Fibroblast of pulmonary artery (primary cell): Measurements from ENCODE around the gene HYDIN.

ENCODE experiments used
- DNase-seq: peaks from one replicate; pipeline ENCODE4 v3.0.0-alpha.2; 2010; ENCODE audit warnings: low read depth
- H3K4me3 ChIP-seq: replicated peaks from 2 replicates; pipeline ENCODE4 v1.5.1; 2011; ENCODE audit warnings: low read depth, mild to moderate bottlenecking, control low read depth, low read length, moderate library complexity
- TF ChIP-seq, protein P1 (sequence below): IDR thresholded peaks from 2 replicates; pipeline ENCODE4 v1.5.1; 2011; ENCODE audit warnings: mild to moderate bottlenecking, control low read depth, low read length, inconsistent platforms; ENCODE audit errors: missing control alignments

Gene HYDIN

DNA sequence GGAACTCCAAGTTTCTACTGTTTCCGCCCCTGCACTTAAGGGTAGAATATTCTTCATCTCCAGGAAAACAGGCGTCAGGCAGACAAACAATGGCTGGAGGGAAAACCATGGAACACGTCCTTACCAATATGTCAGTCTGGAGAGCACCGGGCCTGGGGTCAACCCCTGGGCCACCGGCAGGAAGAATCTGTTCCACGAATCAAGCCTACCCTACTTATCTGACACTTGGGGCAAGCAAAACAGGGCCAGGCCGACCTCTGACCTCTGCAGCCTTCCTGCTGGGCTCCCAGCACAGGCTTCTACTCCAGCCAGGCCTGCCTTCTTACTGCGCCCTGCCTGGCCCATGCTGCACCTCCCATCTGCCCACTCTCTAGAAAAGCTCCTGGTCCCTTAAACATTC is 439.7 kb downstream of the HYDIN start:
- TF ChIP-seq, protein P1, sequence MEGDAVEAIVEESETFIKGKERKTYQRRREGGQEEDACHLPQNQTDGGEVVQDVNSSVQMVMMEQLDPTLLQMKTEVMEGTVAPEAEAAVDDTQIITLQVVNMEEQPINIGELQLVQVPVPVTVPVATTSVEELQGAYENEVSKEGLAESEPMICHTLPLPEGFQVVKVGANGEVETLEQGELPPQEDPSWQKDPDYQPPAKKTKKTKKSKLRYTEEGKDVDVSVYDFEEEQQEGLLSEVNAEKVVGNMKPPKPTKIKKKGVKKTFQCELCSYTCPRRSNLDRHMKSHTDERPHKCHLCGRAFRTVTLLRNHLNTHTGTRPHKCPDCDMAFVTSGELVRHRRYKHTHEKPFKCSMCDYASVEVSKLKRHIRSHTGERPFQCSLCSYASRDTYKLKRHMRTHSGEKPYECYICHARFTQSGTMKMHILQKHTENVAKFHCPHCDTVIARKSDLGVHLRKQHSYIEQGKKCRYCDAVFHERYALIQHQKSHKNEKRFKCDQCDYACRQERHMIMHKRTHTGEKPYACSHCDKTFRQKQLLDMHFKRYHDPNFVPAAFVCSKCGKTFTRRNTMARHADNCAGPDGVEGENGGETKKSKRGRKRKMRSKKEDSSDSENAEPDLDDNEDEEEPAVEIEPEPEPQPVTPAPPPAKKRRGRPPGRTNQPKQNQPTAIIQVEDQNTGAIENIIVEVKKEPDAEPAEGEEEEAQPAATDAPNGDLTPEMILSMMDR = no peak
- H3K4me3 ChIP-seq = no peak overlapping the region
- no peak for DNase-seq

DNA sequence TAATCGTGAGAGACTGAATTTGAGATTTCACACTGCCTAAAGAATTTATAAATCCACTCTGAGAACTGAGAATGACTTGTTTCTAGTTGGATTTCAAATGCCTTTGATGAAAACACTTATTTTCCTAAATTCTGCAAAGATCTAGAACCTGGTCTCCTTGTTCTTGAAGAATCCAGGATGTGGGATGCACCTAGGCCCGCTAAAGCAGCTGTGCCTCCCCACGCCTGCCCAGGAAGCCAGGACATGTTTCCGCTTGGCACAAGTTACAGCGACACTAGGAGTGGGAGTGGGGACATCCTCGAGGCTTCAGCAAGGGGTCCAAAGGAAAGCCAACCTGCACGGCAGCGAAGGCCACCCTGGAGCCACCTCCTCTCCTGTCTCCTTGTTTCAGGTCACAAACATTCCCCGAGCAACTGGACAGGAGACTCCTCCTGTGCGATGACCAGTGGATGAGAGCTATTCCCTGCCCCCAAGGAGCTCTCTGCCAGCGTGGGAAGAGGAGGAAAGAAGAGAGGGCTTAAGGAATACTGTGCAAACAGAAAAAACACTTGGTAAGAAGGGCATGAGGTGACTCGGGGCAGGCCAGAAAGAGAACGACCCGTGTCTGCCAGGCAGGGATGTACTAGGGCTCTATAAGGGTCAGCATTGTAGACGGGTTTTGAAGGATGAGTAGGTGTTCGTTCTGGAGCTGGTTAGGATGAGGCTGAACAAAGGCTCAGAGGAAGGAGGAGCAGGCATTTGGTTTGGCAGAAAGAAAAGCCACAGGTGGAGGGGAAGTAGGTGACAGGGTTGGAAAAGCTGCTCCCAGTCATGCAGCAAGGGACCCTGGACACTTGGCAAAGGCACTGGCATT is 440.7 kb downstream of the HYDIN start:
- TF ChIP-seq, protein P1 = no peak
- DNase-seq = no peak

DNA sequence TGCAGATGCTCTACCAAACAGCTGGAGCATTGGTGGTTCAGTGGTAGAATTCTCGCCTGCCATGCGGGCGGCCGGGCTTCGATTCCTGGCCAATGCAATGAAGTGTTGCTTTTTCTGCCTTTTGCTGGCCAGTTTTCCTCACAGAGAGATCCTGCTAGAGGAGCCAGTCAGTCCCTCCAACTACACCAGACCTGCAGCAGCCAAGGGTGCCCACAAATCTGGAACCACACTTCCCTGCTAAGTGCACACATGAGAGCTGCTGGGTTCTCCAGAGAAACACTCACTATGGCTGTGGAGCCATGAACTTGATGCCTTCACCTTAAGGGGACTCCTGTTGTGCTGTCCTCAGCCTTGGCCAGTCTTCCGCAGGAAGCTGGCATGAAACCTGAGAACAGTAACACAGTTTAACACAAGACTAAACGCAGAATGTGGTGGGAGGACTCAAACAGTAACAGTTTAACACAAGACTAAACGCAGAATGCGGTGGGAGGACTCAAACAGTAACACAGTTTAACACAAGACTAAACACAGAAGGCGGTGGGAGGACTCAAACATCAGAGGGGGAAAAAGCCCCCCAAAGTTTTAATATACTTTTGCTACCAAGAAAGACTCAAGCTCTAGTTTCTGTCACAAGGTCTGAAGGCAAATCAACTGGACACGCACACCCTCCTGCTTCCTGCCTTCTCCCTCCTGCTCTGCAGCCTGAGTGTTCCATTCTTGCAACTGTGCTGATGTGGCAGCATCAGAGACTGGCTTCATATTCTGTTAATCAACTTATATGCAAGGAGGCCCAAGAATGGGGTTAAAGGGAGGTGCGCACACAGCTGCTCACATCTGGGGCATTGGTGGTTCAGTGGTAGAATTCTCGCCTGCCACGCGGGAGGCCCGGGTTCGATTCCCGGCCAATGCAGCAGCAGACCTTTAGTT is 441.6 kb downstream of the HYDIN start:
- H3K4me3 ChIP-seq = no peak overlapping the region
- DNase-seq = peak; percentile 57
- TF ChIP-seq, protein P1 = no peak

More for the DNA sequence above, 440.7 kb downstream of the HYDIN start:
- H3K4me3 ChIP-seq = no peak overlapping the region

DNA sequence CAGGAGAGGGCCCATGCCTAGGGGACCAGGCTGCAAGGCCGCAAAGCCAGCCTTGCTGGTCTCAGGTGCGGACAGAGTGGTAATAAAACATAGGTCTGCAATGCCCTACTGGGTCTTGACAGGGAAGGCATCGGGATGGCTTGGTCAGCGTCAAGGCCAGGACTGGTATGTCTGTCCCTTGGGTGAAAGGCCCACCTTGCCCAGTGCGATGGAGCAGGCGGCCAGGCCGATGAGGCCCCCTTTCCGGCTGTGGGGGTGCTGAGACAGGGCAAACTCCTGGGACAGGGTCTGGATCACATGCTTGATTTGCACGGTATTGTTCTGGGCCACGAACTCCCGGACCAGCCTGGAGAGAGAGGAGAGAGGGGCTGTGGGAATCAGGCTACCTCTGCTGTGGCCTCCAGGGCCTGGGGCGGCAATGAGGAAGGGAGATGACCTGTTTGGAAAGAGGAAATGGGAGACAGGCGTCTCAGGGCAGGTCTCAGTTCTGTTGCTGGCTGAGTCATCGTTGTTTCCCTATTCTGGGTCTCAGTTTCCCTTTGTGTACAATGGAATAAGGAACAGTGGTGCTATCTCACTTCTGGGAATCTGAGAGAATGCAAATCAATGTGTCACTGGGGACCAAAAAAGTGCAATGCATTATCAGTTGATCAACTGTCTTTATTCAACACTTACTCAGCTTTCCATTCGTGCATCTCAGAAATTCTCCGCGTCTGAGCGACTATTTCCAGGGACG is 444.3 kb downstream of the HYDIN start:
- DNase-seq = no peak
- TF ChIP-seq, protein P1 = no peak
- no peak overlapping the region for H3K4me3 ChIP-seq

DNA sequence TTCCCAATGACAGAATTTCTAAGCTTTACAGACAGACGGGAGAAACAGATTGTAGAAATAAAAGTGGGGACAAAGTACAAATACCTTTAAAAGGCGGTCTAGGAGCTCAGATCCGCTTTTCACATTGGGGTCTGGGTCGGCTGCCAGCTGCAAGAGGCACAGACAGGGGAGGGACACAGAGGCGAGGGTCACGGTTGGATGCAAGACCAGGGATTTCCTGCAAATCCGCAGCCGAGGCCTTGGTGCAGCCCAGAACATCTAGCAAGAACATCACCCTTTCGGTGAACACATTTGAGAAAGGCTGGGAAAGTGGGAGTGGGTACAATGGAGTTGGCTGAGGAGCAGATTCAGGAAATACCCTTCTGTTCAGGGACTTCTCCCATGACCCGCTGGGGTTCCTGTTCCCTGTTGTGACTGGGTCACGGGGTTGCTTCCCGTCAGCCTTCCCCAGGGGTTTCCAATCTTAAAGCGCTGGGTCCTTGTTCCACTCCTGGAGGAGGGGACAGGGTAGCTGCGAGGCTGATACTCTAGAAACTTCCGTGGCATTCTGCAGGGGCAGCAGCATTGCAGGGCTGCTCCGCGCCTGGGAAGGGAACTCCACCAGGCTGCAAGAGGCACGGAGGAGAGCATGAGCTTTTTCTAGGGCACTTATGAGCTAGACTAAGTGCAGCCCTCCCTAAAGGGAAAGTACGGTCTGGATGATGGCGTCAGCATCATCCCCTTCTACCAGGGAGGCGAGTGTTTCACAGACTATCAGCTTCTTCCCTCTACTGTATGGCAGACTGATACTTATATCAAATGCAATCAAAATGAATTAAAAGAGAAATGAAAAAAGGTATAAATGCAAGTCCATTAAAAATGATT is 445.6 kb downstream of the HYDIN start:
- TF ChIP-seq, protein P1 = no peak
- no peak for DNase-seq
- no peak overlapping the region for H3K4me3 ChIP-seq

DNA sequence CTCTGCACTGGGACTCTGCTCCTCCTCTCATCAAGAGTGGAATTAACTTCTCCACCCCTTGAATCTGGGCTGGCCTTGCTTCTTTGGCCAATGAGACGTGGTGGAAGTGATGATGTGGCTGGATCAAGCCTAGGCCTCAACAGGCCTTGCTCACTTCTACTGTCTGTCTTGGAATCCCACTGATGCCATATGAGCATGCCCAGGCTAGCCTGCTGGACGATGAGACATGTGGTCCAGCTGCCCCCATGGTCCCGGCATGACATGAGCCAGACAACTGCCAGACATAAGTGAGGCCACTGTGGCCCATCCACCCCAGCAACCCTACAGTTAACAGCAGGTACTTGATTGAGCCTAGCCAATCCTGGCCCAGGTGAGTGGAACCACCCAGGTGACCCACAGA is 448.3 kb downstream of the HYDIN start:
- TF ChIP-seq, protein P1 = no peak
- H3K4me3 ChIP-seq = no peak overlapping the region
- no peak for DNase-seq
